ENCODE data around the gene ACAD8.
"Not testable (repeated sequence)": the region's sequence is repeated elsewhere in the genome, so short reads cannot be mapped to it uniquely, and the experiment has no call there.

The ACAD8 gene

DNA sequence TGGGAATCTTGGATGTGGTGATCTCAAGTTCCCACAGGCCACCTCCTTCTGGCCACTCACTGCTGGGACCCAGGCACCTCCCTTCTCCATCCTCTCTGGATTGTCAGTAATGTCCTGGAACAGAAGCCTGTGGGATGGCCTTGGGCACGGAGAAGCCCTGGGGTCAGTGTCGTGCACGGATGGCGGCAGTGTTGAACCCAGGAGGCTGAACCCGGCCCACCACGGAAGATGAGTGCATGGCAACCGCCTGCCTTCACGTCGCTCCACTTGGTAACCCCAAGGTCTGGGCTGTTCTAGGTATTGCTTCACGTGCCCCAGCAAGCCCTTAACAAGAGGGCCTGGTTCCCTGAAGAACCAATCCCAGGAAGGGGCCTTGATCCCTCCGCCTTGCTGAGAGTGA lies 7.3 kb upstream of the ACAD8 start:
- Mint-ChIP-seq H3K9me3 (no peaks in the 10 kb centered on the region), H3K4me1 (peaks cover 5% of the 10 kb centered on the region), H3K27me3 (no peaks in the 10 kb centered on the region), H3K36me3 (ENCODE audit: insufficient read depth) (peaks cover 31% of the 10 kb centered on the region), H3K27ac (ENCODE audit: low read depth) (no peak overlapping the region), H3K4me3 (no peak overlapping the region)
- DNase-seq (ENCODE audit: low spot score in 2 of 2) (no peak), ATAC-seq (replicated peaks; ENCODE audit: extremely low read depth, poor library complexity, severe bottlenecking) (no peak)

DNA sequence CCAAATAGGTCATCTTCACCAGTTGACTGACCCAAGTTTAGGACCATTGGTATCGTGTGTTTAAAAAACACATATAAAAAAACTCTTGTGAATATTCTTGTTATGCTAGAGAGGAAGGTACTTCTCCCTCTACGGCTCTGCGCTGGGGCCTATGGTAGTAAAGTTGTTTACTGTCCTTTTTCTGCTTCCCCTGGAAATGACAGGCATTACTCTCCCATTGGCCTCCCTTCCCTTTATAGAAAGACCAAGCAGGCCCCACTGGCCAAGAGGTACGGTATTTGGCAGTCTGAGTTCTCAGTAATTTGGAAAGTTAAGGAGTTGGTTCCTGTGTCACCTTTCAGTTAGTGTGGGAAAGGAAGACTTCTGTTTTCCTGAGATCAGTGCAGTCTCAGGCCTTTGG lies 6.7 kb upstream of the ACAD8 start:
- ATAC-seq (replicated peaks; ENCODE audit: extremely low read depth, poor library complexity, severe bottlenecking) (no peak), DNase-seq (ENCODE audit: low spot score in 2 of 2) (no peak)
- H3K4me1 Mint-ChIP-seq, result peaks cover 6% of the 10 kb centered on the region
- H3K36me3 Mint-ChIP-seq (ENCODE audit: insufficient read depth), result peaks cover 31% of the 10 kb centered on the region
- no peak overlapping the region for H3K4me3 Mint-ChIP-seq
- no peaks in the 10 kb centered on the region for H3K27me3 Mint-ChIP-seq
- no peaks in the 10 kb centered on the region for H3K9me3 Mint-ChIP-seq
- no peak overlapping the region for H3K27ac Mint-ChIP-seq (ENCODE audit: low read depth)

DNA sequence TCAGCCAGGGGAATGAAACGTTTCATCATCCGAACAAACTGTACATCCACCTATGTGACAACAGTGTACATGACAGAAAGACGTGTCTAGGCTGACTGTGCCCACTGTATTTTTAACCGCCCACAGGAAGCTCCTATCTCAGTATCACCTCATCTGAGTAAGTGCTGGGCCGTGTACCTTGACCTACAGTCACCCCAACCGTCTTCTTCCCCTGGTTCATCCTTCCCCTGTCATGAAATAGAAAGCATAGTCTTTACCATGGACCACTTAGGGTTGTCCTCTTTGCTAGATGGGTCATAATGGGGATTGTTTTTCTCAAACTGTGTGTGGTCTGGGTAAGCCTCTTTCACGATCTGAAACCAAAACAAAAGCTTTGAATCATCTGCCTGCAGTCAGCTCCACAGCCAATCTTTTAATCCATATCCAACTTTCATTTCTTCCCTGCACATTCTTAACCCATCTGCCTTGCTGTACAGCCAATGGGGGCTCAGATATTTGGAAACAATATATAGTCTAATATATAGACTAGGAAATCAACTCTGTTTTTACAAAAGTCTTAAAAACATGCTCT lies 4.4 kb upstream of the ACAD8 start:
- Mint-ChIP-seq H3K36me3 (ENCODE audit: insufficient read depth) (peaks cover 31% of the 10 kb centered on the region), H3K4me1 (peaks cover 28% of the 10 kb centered on the region)

DNA sequence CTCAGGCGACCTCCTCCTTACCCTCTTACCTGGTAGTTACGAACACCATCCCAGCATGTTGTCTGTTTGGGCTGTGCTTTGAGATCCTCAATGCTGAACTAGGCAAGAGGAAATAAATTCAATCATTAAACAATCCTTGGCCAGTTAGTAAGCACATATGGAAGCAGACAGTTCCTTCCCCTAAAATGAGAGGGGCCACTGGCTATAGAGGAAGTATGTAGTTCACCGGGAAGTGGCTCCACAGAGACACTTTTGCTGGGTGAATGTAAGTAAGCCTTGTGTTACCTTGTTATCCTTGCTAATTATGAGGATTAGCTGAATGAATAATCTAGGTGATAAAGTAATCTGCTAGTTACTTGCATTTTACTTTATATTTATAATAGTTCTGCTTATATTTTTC lies 3.1 kb upstream of the ACAD8 start:
- ATAC-seq (replicated peaks; ENCODE audit: extremely low read depth, poor library complexity, severe bottlenecking) (no peak), DNase-seq (ENCODE audit: low spot score in 2 of 2) (no peak)
- Mint-ChIP-seq H3K27ac (ENCODE audit: low read depth) (no peak overlapping the region), H3K4me3 (no peak overlapping the region), H3K36me3 (ENCODE audit: insufficient read depth) (peaks cover 31% of the 10 kb centered on the region), H3K4me1 (peaks cover 37% of the 10 kb centered on the region), H3K9me3 (no peaks in the 10 kb centered on the region), H3K27me3 (no peaks in the 10 kb centered on the region)

More for the DNA sequence above, 4.4 kb upstream of the ACAD8 start:
- Mint-ChIP-seq H3K27ac (ENCODE audit: low read depth) (no peak overlapping the region), H3K4me3 (no peak overlapping the region), H3K27me3 (no peaks in the 10 kb centered on the region), H3K9me3 (no peaks in the 10 kb centered on the region)
- DNase-seq (ENCODE audit: low spot score in 2 of 2), result no peak
- ATAC-seq (replicated peaks; ENCODE audit: extremely low read depth, poor library complexity, severe bottlenecking), result no peak

DNA sequence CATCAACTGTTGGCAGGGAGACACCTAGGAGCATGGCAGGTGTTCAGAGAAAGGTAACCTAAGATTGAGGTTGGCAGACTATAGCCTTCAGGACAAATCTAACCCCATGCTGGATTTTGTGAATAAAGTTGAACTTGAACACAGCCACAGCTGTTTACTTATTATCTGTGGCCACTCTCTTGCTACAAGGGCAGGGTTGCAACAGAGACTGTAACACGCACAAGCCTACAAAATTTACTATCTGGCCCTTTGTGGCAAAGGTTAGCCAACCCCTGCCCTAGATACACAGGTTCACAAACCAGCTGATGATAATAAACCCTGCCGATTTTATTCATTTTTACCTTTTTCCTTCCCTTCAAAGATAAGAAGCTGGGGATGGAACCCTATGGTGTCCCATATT lies 2.7 kb upstream of the ACAD8 start:
- ATAC-seq (replicated peaks; ENCODE audit: extremely low read depth, poor library complexity, severe bottlenecking) (no peak), DNase-seq (ENCODE audit: low spot score in 2 of 2) (no peak)
- H3K36me3 Mint-ChIP-seq (ENCODE audit: insufficient read depth), result peaks cover 31% of the 10 kb centered on the region
- peaks cover 37% of the 10 kb centered on the region for H3K4me1 Mint-ChIP-seq
- no peaks in the 10 kb centered on the region for H3K27me3 Mint-ChIP-seq
- H3K4me3 Mint-ChIP-seq, result no peak overlapping the region
- no peak overlapping the region for H3K27ac Mint-ChIP-seq (ENCODE audit: low read depth)
- no peaks in the 10 kb centered on the region for H3K9me3 Mint-ChIP-seq

DNA sequence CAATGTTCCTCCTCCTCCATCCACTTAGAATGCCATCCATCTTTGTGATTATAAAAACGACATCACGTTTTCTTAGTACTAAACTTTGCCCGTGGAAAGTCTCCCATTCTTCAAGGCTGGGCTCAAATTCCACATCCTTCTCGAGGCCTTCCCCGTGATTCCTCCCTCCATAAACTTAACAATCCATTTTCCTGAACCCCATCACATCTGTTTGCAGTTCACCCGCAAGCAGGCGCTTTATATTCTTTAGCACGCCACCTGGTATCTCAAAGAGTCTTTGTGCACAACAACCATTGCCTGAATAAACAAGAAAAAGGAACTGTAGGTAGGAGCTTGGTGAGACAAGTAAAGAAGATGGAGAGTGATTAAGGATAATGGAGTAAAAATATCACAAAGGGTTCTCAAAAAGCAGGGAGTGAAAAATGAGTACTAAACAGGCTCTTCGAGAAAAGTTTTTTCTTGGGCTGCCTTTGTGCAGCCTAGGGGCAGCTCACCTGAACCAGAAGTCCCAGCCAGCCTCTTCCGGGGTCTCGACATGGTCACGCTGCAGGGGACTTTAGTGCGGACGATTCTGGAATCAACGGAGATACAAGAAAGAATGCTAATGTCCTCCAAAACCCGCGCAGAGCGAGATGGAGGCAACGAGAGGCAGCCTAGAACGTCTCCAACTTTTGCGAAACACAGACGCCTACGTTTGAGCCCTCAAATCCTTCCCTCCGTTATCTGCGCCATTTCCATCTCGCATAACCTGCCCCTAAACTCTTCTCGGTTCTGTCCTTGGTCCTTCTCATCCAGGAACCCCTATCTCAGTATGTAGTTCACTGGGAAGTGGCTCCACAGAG lies 801 bp upstream of the ACAD8 start:
- Mint-ChIP-seq H3K9me3 (no peaks in the 10 kb centered on the region), H3K27ac (ENCODE audit: low read depth) (peak overlapping the region; percentile 10), H3K4me3 (peak overlapping the region; percentile 97), H3K4me1 (peaks cover 37% of the 10 kb centered on the region), H3K27me3 (no peaks in the 10 kb centered on the region), H3K36me3 (ENCODE audit: insufficient read depth) (peaks cover 29% of the 10 kb centered on the region)
- DNase-seq (ENCODE audit: low spot score in 2 of 2) (no peak), ATAC-seq (replicated peaks; ENCODE audit: extremely low read depth, poor library complexity, severe bottlenecking) (peak; percentile 12)

DNA sequence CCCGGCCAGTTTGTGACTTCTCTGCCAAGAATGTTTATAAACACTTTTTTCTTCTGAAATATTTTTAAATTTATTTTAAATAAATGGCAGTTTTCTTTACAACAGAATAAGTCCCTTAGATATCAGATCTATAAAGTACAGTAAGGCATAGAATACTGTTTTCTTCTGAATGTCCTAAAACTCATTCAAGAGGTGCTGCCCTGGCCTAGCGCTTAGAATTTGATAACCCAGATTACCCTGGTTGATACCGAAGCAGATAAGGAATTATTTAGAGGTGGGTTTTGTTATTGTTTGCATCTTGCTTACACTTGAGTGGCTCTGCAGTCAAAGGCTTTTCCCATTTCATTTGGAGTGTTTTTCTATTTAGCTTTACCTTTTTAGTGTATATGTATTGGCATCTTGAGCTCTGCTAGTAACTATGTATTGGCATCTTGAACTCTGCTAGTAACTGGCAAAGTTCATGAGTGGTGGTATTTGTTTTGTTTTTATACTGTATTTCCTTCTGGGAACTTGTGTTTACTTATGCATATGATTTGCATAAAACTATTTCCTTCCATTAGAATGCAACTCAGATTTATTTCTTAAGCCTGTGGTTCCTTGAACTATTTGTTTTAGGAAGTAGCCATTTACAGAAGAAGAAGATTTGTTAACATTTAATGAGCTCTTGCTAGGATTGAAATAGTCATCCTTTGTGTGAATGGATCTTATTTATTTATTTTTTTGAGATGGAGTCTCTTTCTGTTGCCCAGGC lies 1.2 kb downstream of the ACAD8 start:
- peaks cover 19% of the 10 kb centered on the region for H3K36me3 Mint-ChIP-seq (ENCODE audit: insufficient read depth)
- DNase-seq (ENCODE audit: low spot score in 2 of 2) (no peak), ATAC-seq (replicated peaks; ENCODE audit: extremely low read depth, poor library complexity, severe bottlenecking) (no peak)
- no peaks in the 10 kb centered on the region for H3K27me3 Mint-ChIP-seq
- peaks cover 38% of the 10 kb centered on the region for H3K4me1 Mint-ChIP-seq
- peak overlapping the region; percentile 68 for H3K27ac Mint-ChIP-seq (ENCODE audit: low read depth)
- peak overlapping the region; percentile 97 for H3K4me3 Mint-ChIP-seq
- no peaks in the 10 kb centered on the region for H3K9me3 Mint-ChIP-seq

DNA sequence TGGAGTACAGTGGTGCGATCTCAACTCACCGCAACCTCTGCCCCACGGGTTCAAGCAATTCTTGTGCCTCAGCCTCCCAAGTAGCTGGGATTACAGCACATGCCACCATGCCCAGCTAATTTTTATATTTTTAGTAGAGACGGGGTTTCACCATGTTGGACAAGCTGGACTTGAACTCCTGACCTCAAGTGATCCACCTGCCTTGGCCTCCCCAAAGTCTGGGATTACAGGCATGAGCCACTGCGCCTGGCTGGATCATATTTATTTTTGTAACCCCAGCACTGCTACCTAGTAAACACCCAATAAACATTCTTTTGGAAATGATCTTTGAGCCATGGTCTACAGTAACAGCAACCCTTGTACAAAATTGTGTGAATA lies 1.8 kb downstream of the ACAD8 start:
- not testable (repeated sequence) for H3K9me3 Mint-ChIP-seq; H3K27me3 Mint-ChIP-seq; ATAC-seq (replicated peaks; ENCODE audit: extremely low read depth, poor library complexity, severe bottlenecking); H3K27ac Mint-ChIP-seq (ENCODE audit: low read depth); DNase-seq (ENCODE audit: low spot score in 2 of 2); H3K4me3 Mint-ChIP-seq
- H3K36me3 Mint-ChIP-seq (ENCODE audit: insufficient read depth), result peaks cover 18% of the 10 kb centered on the region
- peaks cover 38% of the 10 kb centered on the region for H3K4me1 Mint-ChIP-seq

DNA sequence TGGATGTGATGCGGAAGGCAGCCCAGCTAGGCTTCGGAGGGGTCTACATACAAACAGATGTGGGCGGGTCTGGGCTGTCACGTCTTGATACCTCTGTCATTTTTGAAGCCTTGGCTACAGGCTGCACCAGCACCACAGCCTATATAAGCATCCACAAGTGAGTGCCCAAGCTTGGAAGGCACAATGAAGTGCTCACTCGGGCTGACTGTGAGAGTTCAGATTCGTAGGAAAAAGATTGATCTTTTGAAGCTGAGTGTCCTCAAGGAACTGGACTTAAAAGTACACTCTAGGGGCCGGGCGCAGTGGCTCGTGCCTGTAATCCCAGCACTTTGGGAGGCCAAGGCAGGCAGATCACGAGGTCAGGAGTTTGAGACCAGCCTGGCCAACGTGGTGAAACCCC lies 3.7 kb downstream of the ACAD8 start:
- no peak overlapping the region for H3K27ac Mint-ChIP-seq (ENCODE audit: low read depth)
- peaks cover 37% of the 10 kb centered on the region for H3K4me1 Mint-ChIP-seq
- no peak for DNase-seq (ENCODE audit: low spot score in 2 of 2)
- ATAC-seq (replicated peaks; ENCODE audit: extremely low read depth, poor library complexity, severe bottlenecking), result no peak
- H3K9me3 Mint-ChIP-seq, result no peaks in the 10 kb centered on the region
- H3K4me3 Mint-ChIP-seq, result no peak overlapping the region
- no peaks in the 10 kb centered on the region for H3K27me3 Mint-ChIP-seq
- peaks cover 22% of the 10 kb centered on the region for H3K36me3 Mint-ChIP-seq (ENCODE audit: insufficient read depth)

DNA sequence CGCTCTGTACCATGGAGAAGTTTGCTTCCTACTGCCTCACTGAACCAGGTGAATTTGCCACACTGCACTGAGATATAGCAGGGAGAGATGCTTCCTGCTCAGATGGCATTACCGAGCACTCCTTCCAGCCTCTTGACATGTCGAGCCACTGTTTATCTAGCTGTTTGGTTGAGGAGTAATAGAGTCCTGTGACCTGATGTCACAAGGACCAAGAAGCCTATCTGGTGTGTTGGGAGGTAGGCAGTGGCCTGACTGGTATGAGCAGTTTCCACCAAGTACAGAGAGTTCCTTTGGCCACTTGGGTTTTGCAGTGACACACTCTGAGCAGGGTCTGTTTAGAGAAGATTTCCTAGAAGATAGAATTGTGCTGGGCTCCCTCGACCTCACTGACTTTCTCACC lies 5.2 kb downstream of the ACAD8 start:
- Mint-ChIP-seq H3K27ac (ENCODE audit: low read depth) (peak overlapping the region; percentile 26), H3K36me3 (ENCODE audit: insufficient read depth) (peaks cover 17% of the 10 kb centered on the region)
- no peak for ATAC-seq (replicated peaks; ENCODE audit: extremely low read depth, poor library complexity, severe bottlenecking)

DNA sequence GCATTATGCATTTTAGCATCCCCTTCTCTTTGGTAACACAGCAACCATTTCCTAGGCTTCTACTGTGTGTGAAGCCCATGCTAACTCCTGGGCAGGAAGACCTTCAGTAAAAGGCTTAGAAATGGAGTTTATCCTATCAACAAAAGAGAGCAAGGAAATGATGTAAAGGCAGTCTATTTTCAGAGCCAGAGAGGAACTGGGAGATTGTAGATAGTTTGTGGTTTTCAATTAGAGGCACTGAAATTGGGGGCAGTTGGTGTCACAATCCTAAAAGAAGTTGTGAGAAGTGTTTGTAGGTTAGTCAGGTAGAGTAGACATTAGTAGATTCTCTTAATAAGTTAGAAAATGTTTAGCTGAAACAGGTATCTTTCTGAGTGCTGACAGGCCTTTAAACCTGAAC lies 7.1 kb downstream of the ACAD8 start:
- Mint-ChIP-seq H3K4me3 (no peak overlapping the region), H3K27me3 (no peaks in the 10 kb centered on the region), H3K4me1 (peaks cover 13% of the 10 kb centered on the region), H3K36me3 (ENCODE audit: insufficient read depth) (peaks cover 18% of the 10 kb centered on the region), H3K27ac (ENCODE audit: low read depth) (no peak overlapping the region), H3K9me3 (no peaks in the 10 kb centered on the region)
- DNase-seq (ENCODE audit: low spot score in 2 of 2) (no peak), ATAC-seq (replicated peaks; ENCODE audit: extremely low read depth, poor library complexity, severe bottlenecking) (no peak)

More for the DNA sequence above, 5.2 kb downstream of the ACAD8 start:
- no peak overlapping the region for H3K4me3 Mint-ChIP-seq
- DNase-seq (ENCODE audit: low spot score in 2 of 2), result no peak
- peaks cover 25% of the 10 kb centered on the region for H3K4me1 Mint-ChIP-seq
- no peaks in the 10 kb centered on the region for H3K27me3 Mint-ChIP-seq
- no peaks in the 10 kb centered on the region for H3K9me3 Mint-ChIP-seq

DNA sequence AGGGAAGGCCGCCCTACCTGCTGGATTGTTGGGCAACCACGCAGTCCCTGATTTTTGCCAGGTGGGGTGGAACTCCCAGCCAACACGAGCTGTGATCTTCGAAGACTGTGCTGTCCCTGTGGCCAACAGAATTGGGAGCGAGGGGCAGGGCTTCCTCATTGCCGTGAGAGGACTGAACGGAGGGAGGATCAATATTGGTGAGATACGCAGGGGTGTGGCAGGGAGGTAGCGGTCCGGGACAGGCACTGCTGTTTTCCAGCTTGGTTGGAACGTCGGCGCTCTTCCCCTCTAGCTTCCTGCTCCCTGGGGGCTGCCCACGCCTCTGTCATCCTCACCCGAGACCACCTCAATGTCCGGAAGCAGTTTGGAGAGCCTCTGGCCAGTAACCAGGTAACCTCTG lies 7.6 kb downstream of the ACAD8 start:
- DNase-seq (ENCODE audit: low spot score in 2 of 2), result no peak
- no peaks in the 10 kb centered on the region for H3K9me3 Mint-ChIP-seq
- ATAC-seq (replicated peaks; ENCODE audit: extremely low read depth, poor library complexity, severe bottlenecking), result no peak
- no peak overlapping the region for H3K27ac Mint-ChIP-seq (ENCODE audit: low read depth)
- H3K27me3 Mint-ChIP-seq, result no peaks in the 10 kb centered on the region
- H3K4me3 Mint-ChIP-seq, result no peak overlapping the region
- peaks cover 13% of the 10 kb centered on the region for H3K4me1 Mint-ChIP-seq
- H3K36me3 Mint-ChIP-seq (ENCODE audit: insufficient read depth), result peaks cover 18% of the 10 kb centered on the region
